Common myeloid progenitor, CD34-positive (primary cell): Measurements from ENCODE around the gene RBPJ.

Experiments
- CTCF ChIA-PET: fragments of 350-600 bp; sonication (Branson Sonifier 250); formaldehyde crosslinking; loops from one replicate; lab custom pipeline; 2021; ENCODE audit warnings: antibody characterized with exemption; lab: Charles Lee
- POLR2A ChIA-PET: fragments of 350-600 bp; sonication (Branson Sonifier 250); formaldehyde crosslinking; loops from one replicate; lab custom pipeline; 2021; ENCODE audit warnings: antibody characterized with exemption; lab: Charles Lee
- DNase-seq, 3 donors: peaks; one replicate each; pipeline versions ENCODE4 v3.0.0 to v3.0.0-alpha.2; 2013
- H3K27ac ChIP-seq, 2 experiments: 1 replicate in 1 of 2; 2 replicates in 1 of 2; pipeline ENCODE4 v1.7.0; 2013; ENCODE audit warnings: inconsistent platforms in 2 of 2, low read length in 2 of 2, mild to moderate bottlenecking in 2 of 2, low read depth in 1 of 2, moderate library complexity in 1 of 2; ENCODE audit not compliant: severe bottlenecking in 2 of 2, insufficient read depth in 1 of 2, poor library complexity in 1 of 2
- H3K27me3 ChIP-seq, 5 experiments: replicated peaks in 2 of 5; 1 replicate in 3 of 5; 2 replicates in 2 of 5; pipeline versions ENCODE4 v1.6.1 to v1.7.0; 2013; ENCODE audit warnings: low read length in 4 of 5, mild to moderate bottlenecking in 2 of 5, moderate library complexity in 2 of 5, inconsistent platforms in 1 of 5; ENCODE audit not compliant: insufficient read depth in 5 of 5, control insufficient read depth in 4 of 5
- H3K36me3 ChIP-seq, 4 experiments: 1 replicate in 2 of 4; 2 replicates in 2 of 4; pipeline versions ENCODE4 v1.6.1 to v1.7.0; 2013; ENCODE audit warnings: low read length in 3 of 4, control low read depth in 1 of 4, mild to moderate bottlenecking in 1 of 4; ENCODE audit not compliant: control insufficient read depth in 4 of 4, insufficient read depth in 4 of 4
- H3K4me1 ChIP-seq, 4 experiments: 1 replicate in 3 of 4; 2 replicates in 1 of 4; pipeline versions ENCODE4 v1.6.1 to v1.7.1; 2013; ENCODE audit warnings: low read length in 3 of 4, mild to moderate bottlenecking in 3 of 4, control low read depth in 1 of 4, inconsistent platforms in 1 of 4, moderate library complexity in 1 of 4; ENCODE audit not compliant: control insufficient read depth in 4 of 4, insufficient read depth in 4 of 4; ENCODE audit errors: control extremely low read depth in 1 of 4
- H3K4me3 ChIP-seq, 7 experiments: 1 replicate in 4 of 7; 2 replicates in 3 of 7; pipeline versions ENCODE4 v1.5.1 to v1.7.0; 2013; ENCODE audit warnings: mild to moderate bottlenecking in 7 of 7, low read length in 6 of 7, moderate library complexity in 6 of 7, inconsistent platforms in 2 of 7, low read depth in 2 of 7, control low read depth in 1 of 7; ENCODE audit not compliant: insufficient read depth in 4 of 7, control insufficient read depth in 1 of 7; ENCODE audit errors: extremely low read depth in 1 of 7
- H3K9me3 ChIP-seq, 5 experiments: 1 replicate in 4 of 5; 2 replicates in 1 of 5; pipeline versions ENCODE4 v1.6.1 to v1.7.1; 2013; ENCODE audit warnings: low read length in 4 of 5, mild to moderate bottlenecking in 2 of 5, inconsistent platforms in 1 of 5, low read depth in 1 of 5, moderate library complexity in 1 of 5; ENCODE audit not compliant: control insufficient read depth in 4 of 5, insufficient read depth in 2 of 5; ENCODE audit errors: control extremely low read depth in 1 of 5
- WGBS: methylation state at CpG from one replicate; pipeline ENCODE4 v1.1.5; 2013; ENCODE audit not compliant: insufficient coverage; 5-methylcytosine and 5-hydroxymethylcytosine counted together

The RBPJ gene

DNA sequence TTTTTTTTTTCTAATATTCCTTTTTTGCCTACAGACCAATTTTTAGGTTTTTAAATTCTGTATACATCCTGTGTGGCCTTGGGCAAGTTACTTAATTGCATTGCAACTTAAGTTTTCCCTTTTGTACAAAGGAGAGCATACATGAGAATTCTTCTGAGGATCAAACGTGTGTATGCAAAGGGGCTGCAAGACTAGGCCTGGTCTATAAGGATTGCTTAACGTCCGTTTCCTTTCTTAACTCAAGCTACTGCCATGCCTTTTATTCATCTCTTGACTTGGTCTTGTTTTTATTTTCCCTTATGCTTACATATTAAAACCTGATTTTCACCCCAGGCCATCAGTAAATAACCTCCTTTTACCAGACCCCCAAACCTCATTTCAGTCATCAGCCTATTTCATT is 13.6 kb downstream of the RBPJ start:
- no peak for DNase-seq
- WGBS, result no CpG with 5 or more reads among the region's 3 CpGs
- ChIA-PET POLR2A (no interaction called here), CTCF (interaction anchor here (1.1 kb wide), 1 partner anchor 66 kb away, joined by 3 read pairs; no protein-coding TSS in a partner anchor)
- Histone ChIP-seq H3K4me3 (no peak overlapping the region), H3K36me3 (no peaks in the 10 kb centered on the region), H3K4me1 (peaks cover 0 to 4% (median 0%) of the 10 kb centered on the region in 4 experiments), H3K27ac (no peak overlapping the region), H3K27me3 (no peaks in the 10 kb centered on the region), H3K9me3 (no peaks in the 10 kb centered on the region)

DNA sequence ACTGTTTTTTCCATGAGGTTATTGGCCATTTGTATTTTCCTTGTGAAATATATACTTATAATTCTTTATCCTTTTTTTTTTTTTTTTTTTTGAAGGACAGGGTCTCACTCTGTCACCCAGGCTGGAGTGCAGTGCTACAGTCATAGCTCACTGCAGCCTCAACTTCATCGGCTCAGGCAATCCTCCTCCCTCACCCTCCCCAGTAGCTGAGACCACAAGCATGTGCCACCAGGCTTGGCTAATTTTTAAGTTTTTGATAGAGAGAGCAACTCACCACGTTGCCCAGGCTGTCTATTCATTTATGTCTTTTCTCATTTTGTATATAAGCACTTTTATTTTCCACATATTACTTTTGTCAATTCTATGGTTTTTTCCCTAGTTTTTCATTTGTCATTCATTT is 16.8 kb downstream of the RBPJ start:
- 100% methylated on average over 1 of the region's 2 CpGs for WGBS
- Histone ChIP-seq H3K4me1 (peaks cover 0 to 5% (median 0%) of the 10 kb centered on the region in 4 experiments), H3K4me3 (no peak overlapping the region), H3K9me3 (no peaks in the 10 kb centered on the region), H3K36me3 (no peaks in the 10 kb centered on the region), H3K27me3 (no peaks in the 10 kb centered on the region), H3K27ac (no peak overlapping the region)
- CTCF ChIA-PET, result interaction anchor here (0.5 kb wide), 1 partner anchor 10 kb away, joined by 3 read pairs; no protein-coding TSS in a partner anchor
- POLR2A ChIA-PET, result no interaction called here
- DNase-seq, result no peak

DNA sequence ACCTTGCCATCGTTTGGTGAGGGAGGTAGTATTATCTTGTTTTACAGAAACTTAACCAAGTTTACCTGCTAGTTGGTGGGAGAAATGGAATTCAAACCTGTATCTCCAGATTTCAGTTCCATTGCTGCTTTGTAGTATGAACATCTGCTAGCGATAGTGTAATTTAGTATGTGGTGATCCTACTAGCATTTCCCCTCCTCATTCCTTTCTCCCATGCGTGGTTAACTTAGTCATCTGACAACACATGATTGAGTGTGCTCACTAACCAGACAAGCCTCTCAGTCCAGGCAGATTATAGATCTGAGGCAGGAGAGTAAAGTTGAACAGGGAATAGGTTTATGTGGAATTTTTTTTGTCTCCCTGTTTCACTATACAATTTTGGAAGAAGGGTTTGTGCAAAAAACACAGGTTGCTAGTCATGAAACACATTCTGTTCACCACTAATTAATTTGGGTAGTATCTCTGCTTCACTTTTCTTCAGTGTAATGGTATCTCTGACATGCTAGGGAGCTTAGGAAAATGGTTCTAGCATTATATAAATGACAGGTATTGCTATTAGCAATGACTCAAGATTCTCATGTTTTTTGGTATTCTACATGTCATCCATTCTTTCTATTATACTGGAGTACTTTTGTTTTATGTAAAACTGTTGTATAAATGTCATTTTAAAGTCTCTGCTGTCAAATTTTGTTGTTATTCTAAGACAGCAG is 21.7 kb downstream of the RBPJ start:
- CTCF ChIA-PET, result interaction anchor here (1.3 to 8.2 kb wide), 2 partner anchors 9 to 13 kb away, joined by 3 to 48 read pairs; no protein-coding TSS in a partner anchor
- no peaks in the 10 kb centered on the region for H3K27me3 ChIP-seq
- H3K36me3 ChIP-seq, result no peaks in the 10 kb centered on the region
- H3K9me3 ChIP-seq, result no peaks in the 10 kb centered on the region
- peak in 1 of 3 donors; percentile 38 for DNase-seq
- peaks cover 0 to 5% (median under 1%) of the 10 kb centered on the region in 4 experiments for H3K4me1 ChIP-seq
- H3K4me3 ChIP-seq, result no peak overlapping the region
- POLR2A ChIA-PET, result no interaction called here
- H3K27ac ChIP-seq, result no peak overlapping the region
- WGBS, result 0% methylated on average over 1 of the region's 3 CpGs

DNA sequence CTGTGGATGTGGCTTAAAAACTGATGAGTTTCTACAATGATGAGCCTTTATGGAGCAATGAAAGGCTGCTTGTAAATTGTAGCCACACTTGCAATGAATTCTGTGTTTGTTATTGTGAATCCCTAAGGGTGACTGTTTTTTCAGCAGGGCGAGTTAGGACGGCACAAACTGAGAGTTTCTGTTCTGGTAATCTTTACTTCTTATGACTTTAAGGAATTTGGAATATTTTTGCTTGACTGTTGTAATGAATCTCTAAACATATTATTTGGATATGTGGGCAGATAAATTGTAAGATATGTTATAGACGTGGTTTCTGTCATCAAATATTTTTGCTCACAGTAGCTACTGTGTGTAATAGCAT is 22.2 kb downstream of the RBPJ start:
- 100% methylated on average over 2 of the region's 3 CpGs for WGBS
- Histone ChIP-seq H3K27ac (no peak overlapping the region), H3K27me3 (no peaks in the 10 kb centered on the region), H3K36me3 (no peaks in the 10 kb centered on the region), H3K9me3 (no peaks in the 10 kb centered on the region), H3K4me3 (no peak overlapping the region), H3K4me1 (peaks cover 0 to 5% (median under 1%) of the 10 kb centered on the region in 4 experiments)
- CTCF ChIA-PET, result interaction anchor here (1.3 to 8.2 kb wide), 2 partner anchors 9 to 14 kb away, joined by 3 to 48 read pairs; no protein-coding TSS in a partner anchor
- DNase-seq, result no peak
- POLR2A ChIA-PET, result no interaction called here

DNA sequence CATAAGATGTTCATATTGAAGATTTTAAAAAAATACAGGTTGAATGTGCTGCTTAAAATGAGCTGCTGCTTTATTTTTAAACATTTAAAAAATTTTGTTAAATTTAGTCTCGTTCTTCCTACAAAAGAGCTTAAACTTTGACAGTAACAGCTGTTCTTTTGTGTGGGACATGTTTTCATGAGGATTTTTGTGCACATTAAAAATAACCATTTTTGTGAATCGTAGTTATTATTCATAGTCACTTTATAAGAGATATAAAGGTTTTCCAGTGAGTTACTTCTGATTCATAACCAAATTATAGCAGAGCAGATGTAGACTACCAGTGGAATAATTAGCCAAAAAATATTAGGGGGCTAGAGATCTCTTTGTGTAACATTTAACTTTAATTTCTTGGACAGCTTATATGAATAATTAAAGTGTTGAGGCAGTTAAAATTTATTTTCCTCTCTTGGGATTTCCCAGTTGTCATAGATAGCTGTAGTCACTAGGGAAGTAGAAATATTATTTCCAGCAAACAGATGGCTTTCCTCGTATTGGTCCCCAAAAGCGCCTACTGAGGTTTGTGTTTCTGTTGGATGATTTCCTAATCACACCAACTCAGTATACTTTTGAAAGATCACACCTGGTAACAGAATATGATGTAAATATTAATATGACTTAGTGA is 24.2 kb downstream of the RBPJ start:
- peaks cover 0 to 5% (median under 1%) of the 10 kb centered on the region in 4 experiments for H3K4me1 ChIP-seq
- DNase-seq, result no peak
- no peak overlapping the region for H3K4me3 ChIP-seq
- WGBS, result no CpG with 5 or more reads among the region's 4 CpGs
- no peak overlapping the region for H3K27ac ChIP-seq
- CTCF ChIA-PET, result interaction anchor here (1.6 to 8.2 kb wide), 2 partner anchors 12 to 16 kb away, joined by 3 to 48 read pairs; no protein-coding TSS in a partner anchor
- no peaks in the 10 kb centered on the region for H3K27me3 ChIP-seq
- POLR2A ChIA-PET, result no interaction called here
- H3K9me3 ChIP-seq, result no peaks in the 10 kb centered on the region
- no peaks in the 10 kb centered on the region for H3K36me3 ChIP-seq

DNA sequence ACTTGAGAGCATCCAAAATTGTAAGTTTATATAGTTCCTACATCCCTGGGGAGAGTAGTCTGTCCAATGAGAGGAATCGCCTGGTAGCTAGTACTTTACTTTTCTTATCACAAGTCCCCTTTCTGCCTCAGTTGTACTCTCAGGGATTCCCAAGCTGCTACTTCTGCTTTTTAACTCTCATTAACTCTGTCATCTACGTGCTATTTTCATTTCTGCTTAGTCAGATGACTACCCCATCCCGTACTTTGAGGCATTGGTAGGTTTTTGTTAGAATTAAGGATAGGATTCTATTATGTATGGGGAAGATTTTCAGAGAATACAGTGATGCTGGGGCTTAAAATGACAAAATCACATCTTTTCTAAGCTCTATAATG is 24.7 kb downstream of the RBPJ start:
- Histone ChIP-seq H3K36me3 (no peaks in the 10 kb centered on the region), H3K27ac (no peak overlapping the region), H3K9me3 (no peaks in the 10 kb centered on the region), H3K4me3 (no peak overlapping the region), H3K27me3 (no peaks in the 10 kb centered on the region), H3K4me1 (peaks cover 0 to 5% (median under 1%) of the 10 kb centered on the region in 4 experiments)
- ChIA-PET CTCF (interaction anchor here (1.6 to 8.2 kb wide), 2 partner anchors 13 to 16 kb away, joined by 3 to 48 read pairs; no protein-coding TSS in a partner anchor), POLR2A (no interaction called here)
- DNase-seq, result no peak
- WGBS, result 100% methylated on average over 1 of the region's 3 CpGs

DNA sequence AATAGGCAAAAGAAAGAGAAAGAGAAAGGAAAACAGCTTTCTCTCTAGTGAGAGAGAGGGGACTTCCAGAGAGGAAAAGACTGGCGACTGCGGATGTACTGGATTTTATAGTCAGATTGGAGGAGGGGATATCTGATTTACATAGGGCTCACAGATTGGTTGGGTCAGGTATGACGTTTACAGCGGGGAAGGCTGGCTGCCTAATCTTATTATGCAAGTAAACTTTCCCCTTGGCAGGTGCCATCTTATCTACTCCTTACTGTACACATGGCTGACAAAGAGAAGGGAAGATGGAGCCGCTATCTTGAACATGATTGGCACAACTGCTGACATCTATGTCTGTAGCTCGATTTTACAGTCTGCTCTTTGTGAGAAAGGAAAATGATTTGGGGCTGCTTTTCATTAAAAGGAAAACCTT is 25.4 kb downstream of the RBPJ start:
- 100% methylated on average over 5 of the region's 6 CpGs for WGBS
- ChIA-PET POLR2A (no interaction called here), CTCF (interaction anchor here (1.6 to 8.2 kb wide), 2 partner anchors 13 to 17 kb away, joined by 3 to 48 read pairs; no protein-coding TSS in a partner anchor)
- no peaks in the 10 kb centered on the region for H3K36me3 ChIP-seq
- H3K9me3 ChIP-seq, result no peaks in the 10 kb centered on the region
- peaks cover 0 to 5% (median under 1%) of the 10 kb centered on the region in 4 experiments for H3K4me1 ChIP-seq
- H3K27me3 ChIP-seq, result no peaks in the 10 kb centered on the region
- H3K4me3 ChIP-seq, result no peak overlapping the region
- no peak overlapping the region for H3K27ac ChIP-seq
- DNase-seq, result peak in 2 of 3 donors; percentile 30 to 39
